ENCODE results near the gene C2CD2.

DNA sequence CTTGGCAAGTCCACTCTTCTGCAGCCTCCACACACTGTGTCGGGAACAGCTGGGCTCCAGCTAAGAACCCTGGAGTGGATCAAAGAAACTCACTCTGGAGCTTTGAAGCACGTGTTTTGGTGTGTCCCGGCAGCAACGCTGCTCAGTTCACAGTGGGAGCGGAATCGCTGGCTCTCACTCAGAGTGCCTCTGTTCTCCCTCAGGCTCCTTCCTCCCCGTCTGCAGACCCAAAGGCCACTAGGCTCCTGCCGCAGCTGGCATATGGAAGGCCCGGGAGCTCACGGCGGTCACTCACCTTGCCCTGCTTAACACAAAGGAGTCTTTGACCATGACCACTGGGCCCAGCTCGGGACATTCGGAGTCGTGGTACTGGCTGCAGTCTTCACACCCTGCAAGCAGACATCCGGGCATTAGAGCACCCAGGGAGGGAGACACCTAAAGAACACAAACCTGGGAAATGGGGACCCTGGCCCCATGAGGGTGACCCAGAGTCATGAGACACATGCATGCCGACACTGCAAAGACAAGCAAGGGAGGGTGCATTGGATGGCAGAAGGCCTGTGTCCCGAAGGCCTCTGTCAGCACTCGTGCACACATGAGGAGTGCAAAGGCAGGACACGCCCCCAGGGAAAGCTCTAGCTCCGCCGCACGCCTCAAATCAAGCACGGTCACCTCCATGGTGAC is 94.4 kb downstream of the C2CD2 start:
- no peak for TF ChIP-seq POLR2A (IDR thresholded peaks at IDR 0.05)
- TF ChIP-seq, protein P1, sequence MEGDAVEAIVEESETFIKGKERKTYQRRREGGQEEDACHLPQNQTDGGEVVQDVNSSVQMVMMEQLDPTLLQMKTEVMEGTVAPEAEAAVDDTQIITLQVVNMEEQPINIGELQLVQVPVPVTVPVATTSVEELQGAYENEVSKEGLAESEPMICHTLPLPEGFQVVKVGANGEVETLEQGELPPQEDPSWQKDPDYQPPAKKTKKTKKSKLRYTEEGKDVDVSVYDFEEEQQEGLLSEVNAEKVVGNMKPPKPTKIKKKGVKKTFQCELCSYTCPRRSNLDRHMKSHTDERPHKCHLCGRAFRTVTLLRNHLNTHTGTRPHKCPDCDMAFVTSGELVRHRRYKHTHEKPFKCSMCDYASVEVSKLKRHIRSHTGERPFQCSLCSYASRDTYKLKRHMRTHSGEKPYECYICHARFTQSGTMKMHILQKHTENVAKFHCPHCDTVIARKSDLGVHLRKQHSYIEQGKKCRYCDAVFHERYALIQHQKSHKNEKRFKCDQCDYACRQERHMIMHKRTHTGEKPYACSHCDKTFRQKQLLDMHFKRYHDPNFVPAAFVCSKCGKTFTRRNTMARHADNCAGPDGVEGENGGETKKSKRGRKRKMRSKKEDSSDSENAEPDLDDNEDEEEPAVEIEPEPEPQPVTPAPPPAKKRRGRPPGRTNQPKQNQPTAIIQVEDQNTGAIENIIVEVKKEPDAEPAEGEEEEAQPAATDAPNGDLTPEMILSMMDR (IDR thresholded peaks at IDR 0.05), result no peak

Data from transverse colon (tissue), 3 donors.